ENCODE results near the gene ADCY9. TPM values are rescaled to one million over a fixed set of nuclear protein-coding genes. Genes with fewer than 3 reads are reported as not detected.

The ADCY9 gene
- total RNA-seq, 1 donor from 2014 or later, result 11.4 TPM

- Mint-ChIP-seq H3K27me3 (ENCODE audit: low read depth, unreplicated experiment) (peaks cover 8% of the 10 kb centered on the region), H3K27ac (ENCODE audit: unreplicated experiment) (no peak overlapping the region), H3K36me3 (ENCODE audit: low read depth, unreplicated experiment) (peaks cover 7% of the 10 kb centered on the region), H3K9me3 (ENCODE audit: unreplicated experiment) (no peaks in the 10 kb centered on the region), H3K4me3 (ENCODE audit: unreplicated experiment) (no peak overlapping the region), H3K4me1 (ENCODE audit: low read depth, unreplicated experiment) (no peaks in the 10 kb centered on the region)
- Histone ChIP-seq H3K4me1 (ENCODE audit: insufficient read depth, low read length) (no peaks in the 10 kb centered on the region), H3K9ac (ENCODE audit: low read length) (no peak overlapping the region), H4K20me1 (ENCODE audit: insufficient read depth, low read length) (no peaks in the 10 kb centered on the region), H3K36me3 (ENCODE audit: insufficient read depth, low read length) (no peaks in the 10 kb centered on the region), H3K79me2 (ENCODE audit: insufficient read depth, low read length) (no peaks in the 10 kb centered on the region), H3K4me2 (ENCODE audit: low read length) (no peak overlapping the region), H3K4me3 (ENCODE audit: insufficient read depth, low read depth, low read length) (no peak overlapping the region), H3K27me3 (ENCODE audit: insufficient read depth, low read length) (no peaks in the 10 kb centered on the region), H2AFZ (ENCODE audit: low read depth, low read length) (no peak overlapping the region), H3K9me3 (ENCODE audit: insufficient read depth, low read depth, low read length) (no peaks in the 10 kb centered on the region), H3K27ac (ENCODE audit: low read depth, low read length) (no peak overlapping the region)
- FAIRE-seq, result no peak
- no peak for DNase-seq (ENCODE audit: low read depth)
- no peak for TF ChIP-seq EZH2 (IDR thresholded peaks at IDR 0.05; ENCODE audit: insufficient read depth, low read length)
- TF ChIP-seq, protein P1, sequence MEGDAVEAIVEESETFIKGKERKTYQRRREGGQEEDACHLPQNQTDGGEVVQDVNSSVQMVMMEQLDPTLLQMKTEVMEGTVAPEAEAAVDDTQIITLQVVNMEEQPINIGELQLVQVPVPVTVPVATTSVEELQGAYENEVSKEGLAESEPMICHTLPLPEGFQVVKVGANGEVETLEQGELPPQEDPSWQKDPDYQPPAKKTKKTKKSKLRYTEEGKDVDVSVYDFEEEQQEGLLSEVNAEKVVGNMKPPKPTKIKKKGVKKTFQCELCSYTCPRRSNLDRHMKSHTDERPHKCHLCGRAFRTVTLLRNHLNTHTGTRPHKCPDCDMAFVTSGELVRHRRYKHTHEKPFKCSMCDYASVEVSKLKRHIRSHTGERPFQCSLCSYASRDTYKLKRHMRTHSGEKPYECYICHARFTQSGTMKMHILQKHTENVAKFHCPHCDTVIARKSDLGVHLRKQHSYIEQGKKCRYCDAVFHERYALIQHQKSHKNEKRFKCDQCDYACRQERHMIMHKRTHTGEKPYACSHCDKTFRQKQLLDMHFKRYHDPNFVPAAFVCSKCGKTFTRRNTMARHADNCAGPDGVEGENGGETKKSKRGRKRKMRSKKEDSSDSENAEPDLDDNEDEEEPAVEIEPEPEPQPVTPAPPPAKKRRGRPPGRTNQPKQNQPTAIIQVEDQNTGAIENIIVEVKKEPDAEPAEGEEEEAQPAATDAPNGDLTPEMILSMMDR (IDR thresholded peaks at IDR 0.05; ENCODE audit: insufficient read depth, low read depth, low read length), result no peak
Measured at GRCh38 chr16:3988824-3989223, 127.4 kb downstream of the ADCY9 start.

- peaks cover 8% of the 10 kb centered on the region for H3K36me3 Mint-ChIP-seq (ENCODE audit: low read depth, unreplicated experiment)
- peaks cover 10% of the 10 kb centered on the region for H3K27me3 Mint-ChIP-seq (ENCODE audit: low read depth, unreplicated experiment)
- no peak overlapping the region for H3K4me3 Mint-ChIP-seq (ENCODE audit: unreplicated experiment)
- Histone ChIP-seq H3K27me3 (ENCODE audit: insufficient read depth, low read length) (no peaks in the 10 kb centered on the region), H3K79me2 (ENCODE audit: insufficient read depth, low read length) (no peaks in the 10 kb centered on the region), H3K4me2 (ENCODE audit: low read length) (no peak overlapping the region), H4K20me1 (ENCODE audit: insufficient read depth, low read length) (no peaks in the 10 kb centered on the region), H3K9me3 (ENCODE audit: insufficient read depth, low read depth, low read length) (no peaks in the 10 kb centered on the region), H3K4me3 (ENCODE audit: insufficient read depth, low read depth, low read length) (no peak overlapping the region), H3K9ac (ENCODE audit: low read length) (no peak overlapping the region), H3K27ac (ENCODE audit: low read depth, low read length) (no peak overlapping the region), H2AFZ (ENCODE audit: low read depth, low read length) (no peak overlapping the region), H3K36me3 (ENCODE audit: insufficient read depth, low read length) (no peaks in the 10 kb centered on the region), H3K4me1 (ENCODE audit: insufficient read depth, low read length) (no peaks in the 10 kb centered on the region)
- no peak for FAIRE-seq
- no peaks in the 10 kb centered on the region for H3K9me3 Mint-ChIP-seq (ENCODE audit: unreplicated experiment)
- H3K4me1 Mint-ChIP-seq (ENCODE audit: low read depth, unreplicated experiment), result no peaks in the 10 kb centered on the region
- no peak overlapping the region for H3K27ac Mint-ChIP-seq (ENCODE audit: unreplicated experiment)
- no peak for DNase-seq (ENCODE audit: low read depth)
- TF ChIP-seq, protein P1 (IDR thresholded peaks at IDR 0.05; ENCODE audit: insufficient read depth, low read depth, low read length), result no peak
- TF ChIP-seq EZH2 (IDR thresholded peaks at IDR 0.05; ENCODE audit: insufficient read depth, low read length), result no peak
Measured at GRCh38 chr16:3988011-3988410, 128.2 kb downstream of the ADCY9 start.

- Histone ChIP-seq H3K4me2 (ENCODE audit: low read length) (no peak overlapping the region), H3K4me3 (ENCODE audit: insufficient read depth, low read depth, low read length) (no peak overlapping the region), H3K79me2 (ENCODE audit: insufficient read depth, low read length) (no peaks in the 10 kb centered on the region), H3K27ac (ENCODE audit: low read depth, low read length) (no peak overlapping the region), H4K20me1 (ENCODE audit: insufficient read depth, low read length) (no peaks in the 10 kb centered on the region), H3K36me3 (ENCODE audit: insufficient read depth, low read length) (no peaks in the 10 kb centered on the region), H2AFZ (ENCODE audit: low read depth, low read length) (no peak overlapping the region), H3K4me1 (ENCODE audit: insufficient read depth, low read length) (no peaks in the 10 kb centered on the region), H3K27me3 (ENCODE audit: insufficient read depth, low read length) (no peaks in the 10 kb centered on the region), H3K9me3 (ENCODE audit: insufficient read depth, low read depth, low read length) (no peaks in the 10 kb centered on the region), H3K9ac (ENCODE audit: low read length) (no peak overlapping the region)
- H3K27ac Mint-ChIP-seq (ENCODE audit: unreplicated experiment), result no peak overlapping the region
- no peaks in the 10 kb centered on the region for H3K4me1 Mint-ChIP-seq (ENCODE audit: low read depth, unreplicated experiment)
- TF ChIP-seq, protein P1 (IDR thresholded peaks at IDR 0.05; ENCODE audit: insufficient read depth, low read depth, low read length), result no peak
- TF ChIP-seq EZH2 (IDR thresholded peaks at IDR 0.05; ENCODE audit: insufficient read depth, low read length), result no peak
- no peaks in the 10 kb centered on the region for H3K9me3 Mint-ChIP-seq (ENCODE audit: unreplicated experiment)
- H3K27me3 Mint-ChIP-seq (ENCODE audit: low read depth, unreplicated experiment), result peaks cover 13% of the 10 kb centered on the region
- H3K36me3 Mint-ChIP-seq (ENCODE audit: low read depth, unreplicated experiment), result peaks cover 9% of the 10 kb centered on the region
- no peak overlapping the region for H3K4me3 Mint-ChIP-seq (ENCODE audit: unreplicated experiment)
- DNase-seq (ENCODE audit: low read depth), result no peak
- FAIRE-seq, result no peak
Measured at GRCh38 chr16:3987231-3987630, 129.0 kb downstream of the ADCY9 start.

All from astrocyte (in vitro differentiated cells and primary cell).